Kasumi-1 (cell line): ENCODE results near the gene PCED1B.
"Not testable (repeated sequence)": the region's sequence is repeated elsewhere in the genome, so short reads cannot be mapped to it uniquely, and the experiment has no call there.

ENCODE experiments used
- DNase-seq, 2 experiments: peaks; one replicate each; lab custom pipeline; 2025; lab: John Stamatoyannopoulos, UW

Gene PCED1B

GRCh38 chr12:47272412-47273190 lies 193.2 kb downstream of the PCED1B start:
- DNase-seq, result no peak

- DNase-seq, result no peak
Observed at GRCh38 chr12:47273191-47273626, 193.8 kb downstream of the PCED1B start.

GRCh38 chr12:47274760-47275159 lies 195.3 kb downstream of the PCED1B start:
- DNase-seq, result no peak

GRCh38 chr12:47276253-47276620 lies 196.8 kb downstream of the PCED1B start:
- no peak for DNase-seq

- DNase-seq, result peak; percentile 70 to 82
Observed at GRCh38 chr12:47276621-47277309, 197.3 kb downstream of the PCED1B start.

- DNase-seq, result peak; percentile 68 to 73
Observed at GRCh38 chr12:47277972-47278448, 198.6 kb downstream of the PCED1B start.

GRCh38 chr12:47279758-47280157 lies 200.3 kb downstream of the PCED1B start:
- DNase-seq, result not testable (repeated sequence)

- no peak for DNase-seq
Observed at GRCh38 chr12:47280543-47281300, 201.3 kb downstream of the PCED1B start.

- no peak for DNase-seq
Observed at GRCh38 chr12:47281667-47282171, 202.3 kb downstream of the PCED1B start.

- no peak for DNase-seq
Observed at GRCh38 chr12:47282206-47282605, 202.8 kb downstream of the PCED1B start.
